ENCODE measurements around the gene SNAPC5.
"Not testable (repeated sequence)": the region's sequence is repeated elsewhere in the genome, so short reads cannot be mapped to it uniquely, and the experiment has no call there.

SNAPC5 gene, protein sequence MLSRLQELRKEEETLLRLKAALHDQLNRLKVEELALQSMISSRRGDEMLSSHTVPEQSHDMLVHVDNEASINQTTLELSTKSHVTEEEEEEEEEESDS

DNA sequence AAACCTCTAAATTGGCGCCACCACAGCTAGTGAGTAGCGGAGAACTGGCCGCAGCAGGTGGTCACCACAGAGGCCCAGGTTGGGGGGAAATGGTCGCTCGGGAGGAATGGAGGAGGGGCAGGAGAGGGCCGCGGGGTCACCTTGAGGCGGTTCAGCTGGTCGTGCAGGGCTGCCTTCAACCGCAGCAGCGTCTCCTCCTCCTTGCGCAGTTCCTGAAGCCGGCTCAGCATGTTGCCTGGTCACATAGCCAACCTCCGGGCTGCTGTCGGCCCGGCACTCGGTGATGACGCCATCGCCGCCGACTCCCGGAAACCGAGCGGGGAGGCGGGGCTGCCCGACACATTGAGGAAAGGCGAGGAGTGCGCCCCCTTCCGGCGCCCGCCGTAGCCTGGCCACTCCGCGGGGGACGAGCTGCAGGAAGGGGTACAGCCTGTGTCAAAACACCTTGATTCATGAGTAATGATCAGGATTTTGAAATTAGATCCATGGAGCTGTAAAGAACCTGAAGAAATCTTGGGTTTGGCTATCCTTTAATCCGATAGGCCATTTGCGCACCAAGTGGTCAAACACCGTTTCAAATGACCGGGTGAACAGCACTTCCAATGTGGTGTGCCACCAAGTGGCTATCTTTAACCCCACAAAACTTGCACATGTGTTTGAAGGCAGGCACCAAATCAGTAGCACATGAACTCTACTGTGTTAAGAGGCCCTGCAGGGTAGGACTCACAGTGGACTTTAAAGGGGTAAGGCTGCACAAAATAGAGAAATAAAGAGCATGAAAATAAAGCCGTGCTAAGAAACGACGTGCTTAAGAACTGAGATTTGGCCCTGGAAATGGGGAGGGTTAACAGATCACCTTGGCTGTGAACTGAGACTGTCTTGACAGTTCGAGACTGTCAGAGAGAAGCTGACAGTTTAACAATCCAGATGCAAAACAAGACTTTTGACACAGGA is at the start of gene SNAPC5:
TSS of gene SNAPC5 (minus strand) at position 261 of the 954 bp plus-strand sequence. CDS start at position 230, 31 bp downstream.
- DNase-seq: peak; percentile 97

DNA sequence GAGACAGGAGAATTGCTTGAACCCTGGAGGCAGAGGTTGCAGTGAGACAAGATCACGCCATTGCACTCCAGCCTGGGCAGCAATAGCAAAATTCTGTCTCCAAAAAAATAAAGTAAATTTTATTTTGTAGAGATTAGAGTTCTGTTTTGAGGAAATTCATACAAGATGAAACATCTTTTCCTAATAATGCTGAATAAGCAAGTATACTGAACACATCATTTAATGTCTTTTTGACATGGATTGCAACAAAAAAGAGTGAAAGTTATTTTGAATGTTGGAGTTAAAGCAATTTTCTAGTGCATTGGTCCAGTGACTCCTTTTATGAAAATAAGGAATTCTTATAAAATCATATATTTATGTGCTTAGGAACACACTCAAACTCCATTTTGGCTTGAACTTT is 47.7 kb upstream of the SNAPC5 start:
- DNase-seq: no peak

DNA sequence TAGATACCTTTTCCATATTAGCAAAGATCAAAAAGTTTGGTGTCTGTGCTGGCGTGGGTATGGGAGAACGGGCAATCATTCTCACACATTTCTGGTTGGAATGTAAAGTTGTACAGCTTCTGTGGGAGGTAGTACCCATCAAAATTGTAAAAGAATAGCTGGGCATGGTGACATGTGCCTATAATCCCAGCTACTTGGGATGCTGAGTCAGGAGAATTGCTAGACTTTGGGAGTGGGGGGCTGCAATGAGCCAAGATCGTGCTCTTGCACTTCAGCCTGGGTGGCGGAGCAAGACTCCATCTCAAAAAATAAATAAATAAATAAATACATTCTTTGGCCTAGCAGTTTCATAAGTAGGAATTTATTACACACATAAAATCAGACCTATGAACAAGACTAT is 45.3 kb upstream of the SNAPC5 start:
- DNase-seq: no peak

DNA sequence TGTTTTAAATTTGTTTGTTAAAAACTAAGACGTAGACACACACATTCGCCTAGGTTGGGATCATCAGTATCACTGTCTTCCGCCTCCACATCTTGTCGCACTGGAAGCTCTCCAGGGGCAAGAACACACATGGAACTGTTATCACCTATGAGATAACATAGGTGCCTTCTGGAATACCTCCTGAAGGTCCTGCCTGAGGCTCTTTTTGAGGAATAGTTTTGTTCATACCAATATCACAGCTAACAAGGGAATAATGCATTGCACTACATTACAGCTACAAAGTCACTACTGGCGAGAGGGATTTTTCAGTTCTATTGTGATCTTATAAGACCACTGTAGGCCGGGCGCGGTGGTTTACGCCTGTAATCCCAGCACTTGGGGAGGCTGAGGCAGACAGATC is 37.5 kb upstream of the SNAPC5 start:
- DNase-seq: no peak

DNA sequence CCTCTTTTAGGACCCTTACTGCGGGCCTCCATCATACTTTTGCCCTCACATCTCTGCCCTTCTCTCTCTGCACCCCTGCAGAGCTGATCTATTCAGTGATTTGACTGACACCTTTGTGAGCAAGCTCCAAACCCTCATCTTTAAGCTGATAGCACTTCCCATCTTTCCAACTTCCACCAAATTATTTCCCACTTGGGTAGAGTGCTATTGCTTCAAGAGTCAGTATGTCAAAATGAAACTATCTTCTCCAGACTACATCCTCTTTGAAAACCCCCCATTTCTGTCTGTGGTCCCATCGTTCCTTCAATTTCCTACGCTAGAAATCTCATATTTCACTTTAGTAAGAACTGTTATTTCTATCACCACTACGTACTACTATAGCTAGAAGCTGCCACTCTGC is 27.3 kb upstream of the SNAPC5 start:
- DNase-seq: no peak

DNA sequence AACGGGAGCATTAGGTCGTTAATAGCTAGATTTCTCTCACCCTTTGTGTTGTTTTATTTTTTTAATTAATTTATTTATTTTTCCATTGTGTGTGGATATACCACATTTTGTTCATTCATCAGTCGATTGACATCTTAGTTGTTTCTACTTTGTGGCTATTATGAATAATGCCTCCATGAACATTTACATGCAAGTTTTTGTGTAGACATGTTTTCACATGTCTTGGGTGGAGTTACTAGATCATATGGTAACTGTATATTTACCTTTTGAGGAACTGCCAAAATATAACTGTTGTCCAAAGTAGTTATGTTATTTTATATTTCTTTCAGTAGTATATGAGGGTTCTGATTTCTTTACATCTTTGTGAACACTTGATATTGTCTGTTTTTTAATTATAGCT is 26.4 kb upstream of the SNAPC5 start:
- no peak for DNase-seq

DNA sequence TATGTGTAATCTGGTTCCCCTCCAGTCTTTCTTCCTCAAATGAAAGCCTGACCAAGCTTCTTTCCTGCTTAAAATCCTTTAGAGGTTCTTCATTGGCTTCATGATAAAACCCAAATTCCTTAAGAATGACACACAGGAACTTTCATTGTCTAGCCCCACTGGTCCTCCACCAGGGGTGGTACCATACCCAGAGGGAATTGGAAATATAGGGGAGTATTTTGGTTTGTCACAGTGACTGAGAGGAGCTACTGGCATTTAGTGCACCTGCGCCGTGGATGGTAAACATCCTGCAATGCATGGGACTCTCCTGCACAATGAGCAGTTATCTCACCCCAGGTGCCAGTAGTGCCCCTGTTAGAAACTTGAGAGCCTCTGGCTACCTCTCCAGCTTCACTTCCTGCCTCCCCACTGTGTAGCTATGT is 18.4 kb upstream of the SNAPC5 start:
- DNase-seq: no peak

DNA sequence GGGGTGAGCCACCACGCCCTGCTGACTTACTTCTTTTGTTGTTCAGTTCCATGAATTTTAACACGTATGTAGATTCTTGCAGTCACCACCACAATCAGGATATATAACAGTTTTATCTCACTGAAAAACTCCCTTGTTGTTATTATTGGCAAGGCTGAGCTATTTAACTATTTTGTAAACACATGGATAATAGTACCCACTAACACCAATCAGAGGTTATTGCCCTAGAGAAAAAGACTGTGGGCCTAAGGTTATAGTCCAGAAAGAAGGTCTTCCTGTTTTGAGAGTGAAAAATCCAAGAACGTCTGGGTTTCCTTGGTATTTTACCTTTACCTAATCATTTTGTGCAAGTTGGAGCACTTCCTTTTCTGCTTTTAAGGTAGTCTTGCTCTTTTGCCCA is 17.0 kb upstream of the SNAPC5 start:
- no peak for DNase-seq

DNA sequence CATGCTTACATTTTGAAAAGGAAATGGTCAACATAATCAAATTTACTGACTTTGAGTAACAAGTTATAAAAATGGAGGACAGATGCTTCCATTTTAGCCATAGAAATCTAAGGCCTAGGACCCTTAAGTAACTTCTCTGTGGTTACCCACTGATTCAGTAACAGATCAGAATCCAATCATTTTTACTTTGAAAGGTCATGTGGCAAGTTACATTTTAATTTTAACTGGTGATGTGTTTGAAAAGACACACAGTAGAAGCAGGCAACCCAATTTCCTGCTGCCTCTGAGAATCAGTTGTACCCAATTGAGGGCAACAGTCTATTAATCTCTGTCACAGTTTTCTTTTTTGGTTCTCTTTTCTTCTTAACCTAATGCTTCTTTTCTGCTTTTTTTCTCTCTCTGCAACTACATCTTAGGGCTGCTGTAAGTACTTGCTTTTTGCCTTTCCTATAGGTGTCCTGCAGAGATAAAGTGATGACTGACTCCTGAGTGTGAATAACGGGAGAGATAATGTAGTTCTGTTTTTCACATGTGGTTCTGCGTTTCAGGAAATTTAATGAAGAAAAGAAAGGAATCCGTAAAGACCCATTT is 10.8 kb upstream of the SNAPC5 start:
- no peak for DNase-seq

DNA sequence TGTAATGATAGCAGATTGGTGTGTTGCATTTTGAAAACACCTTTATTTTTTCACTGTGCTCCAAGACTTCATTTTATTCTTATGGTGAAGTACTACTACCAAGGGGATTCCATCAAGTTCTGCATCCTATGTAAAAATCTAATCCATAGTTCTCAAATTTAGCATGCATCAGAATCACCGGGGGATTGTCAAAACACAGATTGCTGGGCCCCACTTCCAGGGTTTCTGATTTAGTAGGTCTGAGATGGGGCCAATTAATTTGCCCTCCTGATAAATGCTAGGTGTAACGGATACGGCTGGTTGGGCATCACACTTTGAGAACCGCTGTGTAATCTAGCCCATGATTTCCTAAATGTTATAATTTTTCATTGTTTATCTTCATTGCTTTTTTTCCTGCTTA is 8.3 kb upstream of the SNAPC5 start:
- DNase-seq: no peak

DNA sequence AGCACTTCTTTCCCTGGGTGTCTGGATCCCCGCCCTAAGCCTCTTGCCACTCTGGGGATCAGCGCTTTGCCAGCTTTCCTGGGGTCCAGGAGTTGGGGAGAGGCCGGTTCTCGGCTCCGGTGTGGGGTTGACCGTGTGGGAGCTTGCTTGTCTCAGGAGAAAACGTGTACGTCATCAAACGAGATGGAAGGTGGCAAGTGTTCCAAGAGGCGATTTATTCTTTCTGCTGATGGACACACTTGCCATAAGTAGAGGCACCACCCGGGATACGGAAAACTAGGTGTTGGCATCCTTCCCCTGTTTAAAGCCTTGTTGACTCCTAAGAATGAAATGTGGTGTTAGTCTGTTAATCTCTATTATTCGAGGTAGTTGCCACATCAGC is 7.9 kb upstream of the SNAPC5 start:
- DNase-seq: no peak

DNA sequence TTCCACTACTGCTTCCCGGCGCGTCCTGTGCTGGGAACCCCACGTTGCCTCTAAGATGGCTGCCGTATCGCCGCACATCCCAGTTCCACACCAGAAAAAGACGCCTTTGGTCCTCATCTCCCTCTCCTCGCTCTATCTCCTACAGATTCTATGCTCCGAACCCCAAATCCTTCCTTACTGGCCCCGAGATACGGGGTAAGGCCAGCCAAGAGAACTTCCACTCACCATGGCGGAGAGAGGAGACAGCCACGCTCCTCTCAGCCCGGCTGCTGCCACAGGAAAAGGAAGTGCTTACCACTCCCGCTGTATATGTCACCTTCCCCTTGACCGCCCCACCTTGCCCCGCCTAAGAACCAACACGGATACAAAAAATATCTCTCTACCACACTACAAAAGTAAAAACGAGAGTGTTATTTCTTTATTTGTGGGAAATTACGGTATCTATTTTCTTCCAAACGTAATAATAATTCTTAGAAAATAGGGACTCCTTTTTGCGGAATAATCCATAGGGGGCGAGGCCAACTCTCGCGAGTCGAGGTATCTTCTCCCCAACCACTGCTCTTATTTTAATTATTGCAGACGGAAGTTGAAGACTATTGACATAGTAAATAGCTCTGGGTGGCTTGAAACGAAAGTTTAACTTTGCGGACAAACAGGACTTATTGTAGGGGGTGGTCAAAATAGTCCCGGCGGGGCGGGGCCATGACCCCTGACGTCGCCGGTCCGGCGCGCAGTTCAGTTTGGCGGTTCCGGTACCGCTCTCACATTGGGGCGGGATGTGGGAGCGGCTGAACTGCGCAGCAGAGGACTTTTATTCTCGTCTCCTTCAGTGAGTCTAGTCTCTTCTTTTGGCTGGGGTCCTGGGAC is 7.2 kb upstream of the SNAPC5 start, which contains the start of the genes RPL4 and ZWILCH:
TSS of gene RPL4 (minus strand) at position 293 of the 867 bp plus-strand sequence. CDS start at position 228, 65 bp downstream.
TSS of gene ZWILCH (plus strand) at position 764 of the 867 bp plus-strand sequence. CDS start at position 777, 13 bp downstream.
- peak; percentile 89 for DNase-seq

DNA sequence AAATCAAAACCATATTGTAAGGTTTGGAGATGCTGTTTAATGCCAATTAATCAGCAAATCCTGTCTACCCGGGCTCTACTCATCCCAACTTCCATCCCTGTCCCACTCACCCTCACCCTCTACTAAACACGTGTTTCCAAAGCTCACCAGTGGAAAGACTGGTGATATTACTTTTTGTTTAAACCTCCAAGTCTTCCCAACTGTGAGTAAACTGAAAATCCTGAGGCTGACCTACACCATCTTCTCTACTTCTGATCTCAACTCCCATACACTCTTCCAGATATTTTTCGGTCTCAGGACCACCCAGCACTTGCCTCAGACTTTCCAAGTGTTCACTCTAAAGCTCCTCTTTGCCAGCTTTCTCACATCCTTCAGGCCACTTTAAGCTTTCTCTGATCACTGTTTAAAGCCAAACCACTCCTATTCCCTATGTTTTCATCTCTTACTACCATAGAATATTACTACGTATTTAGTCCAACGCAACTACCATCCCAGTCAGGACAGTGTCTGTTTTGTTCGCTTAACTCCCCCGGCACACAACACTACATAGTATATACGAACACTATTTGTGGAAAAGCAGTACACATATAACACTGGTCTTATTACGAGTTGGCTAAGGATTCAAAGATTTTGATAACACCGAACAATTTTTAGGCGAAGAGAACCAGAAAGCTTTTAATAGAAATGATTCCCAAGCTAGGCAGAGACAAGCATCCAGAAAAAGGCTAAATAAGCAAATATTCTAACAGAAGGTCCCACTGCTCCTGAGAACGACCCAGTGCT is 6.4 kb upstream of the SNAPC5 start:
- DNase-seq: no peak

DNA sequence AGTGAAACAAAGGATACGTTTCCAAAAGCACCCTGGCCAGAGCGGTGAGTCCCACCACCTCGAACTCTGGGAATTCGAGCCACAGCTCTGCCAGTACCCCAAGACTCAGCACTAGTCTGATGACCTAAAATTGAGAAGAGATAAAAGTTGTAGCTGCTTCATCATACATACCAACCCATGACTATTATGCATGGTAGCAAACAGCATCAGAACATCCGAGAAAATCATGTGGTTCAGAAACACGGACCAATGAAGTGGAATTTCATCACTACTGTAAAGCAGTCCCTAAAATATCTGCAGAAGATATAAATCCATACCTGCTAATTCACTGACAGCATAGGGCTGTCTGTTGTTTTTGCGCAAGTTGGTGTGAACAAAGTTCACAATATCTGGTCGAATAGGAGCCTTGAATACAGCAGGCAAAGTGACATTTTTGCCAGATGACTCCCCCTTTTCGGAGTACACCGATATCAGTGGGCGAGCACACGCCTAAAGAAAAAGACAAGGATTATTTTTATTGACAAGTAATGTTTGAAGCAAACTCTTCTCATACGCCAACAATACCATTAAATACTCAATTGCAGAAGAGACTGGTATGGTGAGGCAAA is 5.6 kb upstream of the SNAPC5 start:
- DNase-seq: not testable (repeated sequence)

DNA sequence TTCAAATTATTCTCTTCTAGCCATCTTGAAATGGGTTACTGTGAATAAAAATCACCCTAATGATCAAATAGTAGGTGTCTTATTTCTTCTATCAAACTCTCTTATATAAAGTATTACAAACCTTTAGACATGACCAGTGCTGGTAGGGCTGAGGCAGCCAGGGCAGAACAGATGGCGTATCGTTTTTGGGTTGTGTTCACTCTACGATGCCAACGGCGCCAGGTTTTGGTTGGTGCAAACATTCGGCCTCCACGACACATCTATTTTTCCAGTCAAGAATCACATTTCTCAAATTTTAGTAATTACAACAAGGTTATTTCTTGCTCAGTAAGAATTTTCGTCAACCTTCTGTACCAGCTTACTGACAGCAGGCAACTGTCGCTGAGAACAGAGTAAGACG is 4.9 kb upstream of the SNAPC5 start:
- DNase-seq: no peak

DNA sequence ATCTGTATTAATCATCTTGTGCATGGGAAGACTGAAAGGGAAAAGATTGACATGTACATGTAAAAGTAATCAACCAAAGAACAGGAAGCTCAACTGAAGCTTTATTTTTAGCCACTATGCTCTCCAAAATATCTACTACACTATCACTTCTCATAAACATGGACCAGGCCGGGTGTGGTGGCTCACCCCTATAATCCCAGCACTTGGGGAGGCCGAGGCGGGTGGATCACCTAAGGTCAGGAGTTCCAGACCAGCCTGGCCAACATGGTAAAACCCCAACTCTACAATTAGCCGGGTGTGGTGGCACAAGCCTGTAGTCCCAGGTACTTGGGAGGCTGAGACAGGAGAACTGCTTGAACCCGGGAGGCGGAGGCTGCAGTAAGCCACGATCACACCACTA is 2.8 kb upstream of the SNAPC5 start:
- DNase-seq: not testable (repeated sequence)

DNA sequence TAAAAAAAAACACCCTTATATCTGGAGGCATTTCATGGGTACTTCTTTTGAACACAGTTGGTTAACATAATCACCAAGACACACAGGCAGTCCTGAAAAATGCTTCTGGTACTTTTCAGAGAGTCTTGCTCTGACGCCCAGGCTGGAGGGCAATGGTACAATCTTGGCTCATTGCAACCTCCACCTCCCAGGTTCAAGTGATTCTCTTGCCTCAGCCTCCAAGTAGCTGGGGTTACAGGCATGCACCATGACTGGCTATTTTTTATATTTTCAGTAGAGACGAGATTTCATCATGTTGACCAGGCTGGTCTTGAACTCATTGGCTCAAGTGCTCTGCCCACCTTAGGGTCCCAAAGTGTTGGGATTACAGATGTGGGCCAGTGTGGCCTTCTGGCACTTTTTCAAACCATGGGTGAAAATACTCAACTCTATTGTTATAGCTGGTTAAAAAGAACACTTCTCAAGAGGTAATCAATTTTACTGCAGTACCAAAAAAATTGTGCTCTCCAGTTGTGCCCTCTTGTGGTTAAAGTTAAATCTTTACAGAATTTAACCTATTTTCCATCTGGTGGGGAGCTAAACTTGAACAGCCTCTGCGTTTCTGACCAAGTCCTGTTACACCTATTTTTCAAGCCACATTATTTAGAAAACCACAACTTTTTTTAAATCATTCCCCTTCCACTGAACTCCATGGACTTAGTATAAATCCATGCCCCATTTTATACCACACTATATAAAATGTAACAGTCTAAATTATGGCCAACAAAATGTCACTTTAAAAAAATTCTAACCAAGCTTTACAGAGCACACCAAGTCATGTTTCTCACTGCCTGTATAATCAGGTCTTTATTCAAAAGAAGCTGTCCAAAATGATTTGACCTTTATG is 1.2 kb upstream of the SNAPC5 start:
- DNase-seq: peak; percentile 63

DNA sequence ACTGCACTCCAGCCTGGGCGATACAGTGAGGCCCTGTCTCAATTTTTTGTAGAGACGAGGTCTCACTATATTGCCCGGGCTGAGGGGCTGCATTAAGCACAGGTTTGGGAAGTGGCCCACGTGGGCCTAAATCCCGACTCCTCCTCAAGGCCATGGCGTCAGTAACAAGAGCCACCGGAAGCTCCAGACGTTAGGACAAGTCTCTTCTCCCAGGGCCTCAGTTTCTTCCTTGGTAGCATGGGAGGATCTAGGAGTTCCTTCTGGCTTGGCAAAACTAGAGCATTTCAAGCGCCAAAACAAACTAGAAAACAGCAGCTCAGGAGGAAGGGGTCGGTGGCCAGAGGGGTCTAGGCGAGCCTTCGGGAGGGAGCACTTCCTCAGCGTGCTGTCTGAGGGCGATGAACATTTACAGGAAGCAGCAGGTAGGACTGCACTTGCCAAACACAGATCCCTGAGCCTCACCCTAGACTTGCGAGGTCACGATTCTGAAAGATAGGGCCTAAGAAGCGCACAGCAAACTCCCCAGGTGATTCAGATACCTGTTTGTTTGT is 536 bp downstream of the SNAPC5 start:
- no peak for DNase-seq

DNA sequence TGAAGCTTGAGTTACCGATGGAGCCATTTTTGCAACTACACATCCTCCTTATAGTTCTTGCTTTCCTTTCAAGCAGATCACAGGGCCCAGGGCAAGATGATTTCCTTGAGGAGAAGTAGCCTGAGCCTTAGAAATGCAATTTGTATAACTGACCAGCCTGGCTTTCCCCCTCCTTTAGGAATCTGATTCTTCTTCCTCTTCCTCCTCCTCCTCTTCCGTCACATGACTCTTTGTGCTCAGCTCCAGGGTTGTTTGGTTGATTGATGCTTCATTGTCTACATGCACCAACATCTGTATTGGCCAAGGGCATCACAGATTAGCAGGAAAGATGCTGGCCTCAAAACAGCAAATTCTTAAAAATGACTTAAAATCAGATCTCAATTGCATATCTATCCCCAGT is 3.3 kb downstream of the SNAPC5 start:
- no peak for DNase-seq

DNA sequence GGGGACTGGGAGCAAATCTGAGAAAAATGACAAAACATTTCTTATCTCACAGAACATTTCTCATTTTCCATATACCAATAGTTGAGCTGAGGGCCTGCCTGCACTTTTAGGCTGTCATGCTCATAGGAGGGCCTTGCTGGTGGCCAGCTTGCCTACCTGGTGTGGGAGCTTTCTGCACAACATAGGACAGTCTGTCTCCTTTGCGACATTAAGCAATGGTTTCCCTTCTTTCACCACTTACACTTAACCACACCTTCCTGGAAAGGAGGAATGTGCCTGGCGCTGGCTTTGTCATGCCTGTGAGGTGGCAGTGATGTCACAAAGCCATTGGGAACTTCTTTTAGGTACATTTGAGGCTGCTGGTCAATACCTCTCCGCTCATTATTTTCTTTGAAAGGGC is 5.7 kb downstream of the SNAPC5 start:
- no peak for DNase-seq

All from CD4-positive, alpha-beta T cell treated with Interleukin-12 subunit alpha and Interleukin-12 subunit beta, for 1 hour (primary cell).